Left ventricle myocardium inferior (tissue), 1 donor: ENCODE measurements around the gene ARHGEF2. TPM values are rescaled to one million over a fixed set of nuclear protein-coding genes. Genes with fewer than 3 reads are reported as not detected.
A peak's percentile ranks its signal among the peaks of the same experiment; 100 is the strongest.

Experiments used
- DNase-seq: peaks from one replicate; pipeline ENCODE4 v3.0.0-alpha.2; 2020
- H3K27ac ChIP-seq: fragments of 200-600 bp; replicated peaks from 2 replicates; pipeline ENCODE4 v1.8.0; 2021
- H3K27me3 ChIP-seq: fragments of 200-600 bp; 2 replicates; pipeline ENCODE4 v1.8.0; 2021; ENCODE audit warnings: low read depth
- H3K36me3 ChIP-seq: fragments of 200-600 bp; 2 replicates; pipeline ENCODE4 v1.8.0; 2021
- H3K4me1 ChIP-seq: fragments of 200-600 bp; 2 replicates; pipeline ENCODE4 v1.8.0; 2021
- H3K4me3 ChIP-seq: fragments of 200-600 bp; 2 replicates; pipeline ENCODE4 v1.8.0; 2021; ENCODE audit warnings: mild to moderate bottlenecking, moderate library complexity
- H3K9me3 ChIP-seq: fragments of 200-600 bp; replicated peaks from 2 replicates; pipeline ENCODE4 v1.8.0; 2021
- intact Hi-C: fragments of 100-400 bp; cut with micrococcal nuclease; formaldehyde crosslinking; loops from one replicate; pipeline ENCODE4 v1.11.0; 2022
- total RNA-seq: library from RNA; stranded (reverse); fragmentation: NEBNext Ultra II Directional; extraction: Animal tissue kit (Norgen Biotek cat#: 25700); gene quantifications from one replicate; pipeline ENCODE4 v1.2.1, GENCODE V29; 2021
- TF ChIP-seq, protein P1 (sequence below): fragments of 200-600 bp; IDR thresholded peaks from 2 replicates; pipeline ENCODE4 v1.8.0; 2021; ENCODE audit warnings: antibody characterized with exemption, mild to moderate bottlenecking, borderline replicate concordance
- donor health status: DM: no; HTN: yes; CAD: no; lungs with severe emphysema.

Gene ARHGEF2
- total RNA-seq, 1 donor from 2014 or later, result 69.3 TPM

DNA sequence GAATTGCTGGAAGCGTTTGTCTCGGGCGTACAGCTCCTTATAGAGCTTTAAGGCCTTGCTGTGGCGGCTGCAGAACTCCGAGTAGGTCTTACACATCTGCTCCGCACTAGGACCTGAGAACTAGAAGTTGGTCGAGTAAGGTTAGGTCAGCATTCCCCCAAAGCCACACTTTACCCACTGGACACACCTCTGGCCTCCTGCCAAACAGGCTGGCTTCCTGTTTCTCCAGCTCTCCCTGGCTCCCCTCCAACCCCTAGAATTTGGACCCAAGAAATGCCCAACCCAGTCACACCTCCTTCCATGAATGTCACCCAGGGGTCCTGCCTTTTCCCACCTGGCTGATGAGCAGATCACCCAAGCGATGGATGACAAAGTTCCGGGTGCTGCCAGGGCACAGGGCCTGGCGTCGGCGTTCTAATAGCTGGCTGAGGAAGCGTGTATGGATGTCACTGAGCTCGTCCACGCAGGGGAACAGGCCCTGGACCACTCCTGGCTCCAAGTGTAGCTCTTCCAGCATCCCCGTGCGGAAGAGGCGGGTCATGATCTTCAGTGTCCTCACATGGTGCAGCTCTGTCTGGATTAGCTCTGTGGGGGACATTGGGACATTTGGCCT, 15.6 kb downstream of the ARHGEF2 start:
- H3K27ac ChIP-seq, result peak overlapping the region; percentile 74
- peak overlapping the region; percentile 23 for H3K4me3 ChIP-seq
- no peaks in the 10 kb centered on the region for H3K27me3 ChIP-seq
- H3K9me3 ChIP-seq, result no peaks in the 10 kb centered on the region
- intact Hi-C loops, result no loop called here
- peaks cover 97% of the 10 kb centered on the region for H3K36me3 ChIP-seq
- peaks cover 79% of the 10 kb centered on the region for H3K4me1 ChIP-seq
- TF ChIP-seq, protein P1, sequence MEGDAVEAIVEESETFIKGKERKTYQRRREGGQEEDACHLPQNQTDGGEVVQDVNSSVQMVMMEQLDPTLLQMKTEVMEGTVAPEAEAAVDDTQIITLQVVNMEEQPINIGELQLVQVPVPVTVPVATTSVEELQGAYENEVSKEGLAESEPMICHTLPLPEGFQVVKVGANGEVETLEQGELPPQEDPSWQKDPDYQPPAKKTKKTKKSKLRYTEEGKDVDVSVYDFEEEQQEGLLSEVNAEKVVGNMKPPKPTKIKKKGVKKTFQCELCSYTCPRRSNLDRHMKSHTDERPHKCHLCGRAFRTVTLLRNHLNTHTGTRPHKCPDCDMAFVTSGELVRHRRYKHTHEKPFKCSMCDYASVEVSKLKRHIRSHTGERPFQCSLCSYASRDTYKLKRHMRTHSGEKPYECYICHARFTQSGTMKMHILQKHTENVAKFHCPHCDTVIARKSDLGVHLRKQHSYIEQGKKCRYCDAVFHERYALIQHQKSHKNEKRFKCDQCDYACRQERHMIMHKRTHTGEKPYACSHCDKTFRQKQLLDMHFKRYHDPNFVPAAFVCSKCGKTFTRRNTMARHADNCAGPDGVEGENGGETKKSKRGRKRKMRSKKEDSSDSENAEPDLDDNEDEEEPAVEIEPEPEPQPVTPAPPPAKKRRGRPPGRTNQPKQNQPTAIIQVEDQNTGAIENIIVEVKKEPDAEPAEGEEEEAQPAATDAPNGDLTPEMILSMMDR, result no peak
- no peak for DNase-seq

DNA sequence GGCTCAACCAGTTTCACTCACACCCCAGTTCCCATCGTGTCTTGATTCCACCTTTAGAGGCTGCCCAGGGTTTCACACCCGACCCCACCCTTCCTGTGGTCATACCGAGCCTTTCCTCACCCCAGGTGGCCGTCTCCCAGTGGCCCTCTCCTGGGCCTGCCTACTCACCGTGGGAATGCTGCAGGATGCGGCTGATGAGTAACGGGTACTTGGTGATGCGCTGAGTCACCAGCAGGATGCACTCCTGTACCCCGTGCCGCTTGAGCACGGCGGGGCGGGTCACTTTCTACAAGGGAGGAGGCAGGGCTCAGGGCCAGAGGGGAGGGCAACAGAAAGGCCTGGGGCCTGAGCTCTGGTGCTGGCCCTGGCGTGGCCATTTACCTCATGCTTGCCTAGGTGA, 16.4 kb downstream of the ARHGEF2 start:
- peak; percentile 65 for DNase-seq
- Histone ChIP-seq H3K9me3 (no peaks in the 10 kb centered on the region), H3K27ac (peak overlapping the region; percentile 74), H3K27me3 (no peaks in the 10 kb centered on the region), H3K4me1 (peaks cover 71% of the 10 kb centered on the region), H3K4me3 (peak overlapping the region; percentile 23), H3K36me3 (peaks cover 99% of the 10 kb centered on the region)
- intact Hi-C loops, result no loop called here
- TF ChIP-seq, protein P1, result peak; percentile 45

DNA sequence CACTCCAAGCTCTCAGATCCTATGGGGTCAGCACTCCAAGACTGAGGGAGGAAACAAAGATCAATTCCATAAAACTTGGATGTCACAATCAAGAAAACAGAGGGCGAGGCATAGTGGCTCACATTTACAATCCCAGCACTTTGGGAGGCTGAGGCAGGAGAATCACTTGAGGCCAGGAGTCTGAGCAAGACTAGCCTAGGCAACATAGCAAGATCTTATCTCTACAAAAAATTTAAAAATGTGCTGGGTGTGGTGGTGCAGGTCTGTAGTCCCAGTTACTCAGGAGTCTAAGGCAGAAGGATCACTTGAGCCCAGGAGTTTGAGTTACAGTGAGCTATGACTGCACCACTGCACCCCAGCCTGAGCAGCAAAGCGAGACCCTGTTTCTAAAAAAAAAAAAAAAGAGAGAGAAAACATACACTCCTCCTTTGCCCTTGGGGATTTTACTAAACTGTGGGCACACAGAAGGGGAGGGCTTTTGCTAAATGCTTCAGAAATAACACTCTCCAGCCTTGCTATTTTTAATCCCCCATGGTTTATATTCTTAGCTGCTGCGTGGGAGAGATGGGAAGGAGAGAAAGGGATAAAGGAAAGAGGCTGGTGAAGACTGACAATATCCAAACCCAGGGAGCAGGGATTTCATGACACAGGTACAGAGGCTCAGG, 18.1 kb downstream of the ARHGEF2 start:
- H3K36me3 ChIP-seq, result peaks cover 99% of the 10 kb centered on the region
- H3K27ac ChIP-seq, result peak overlapping the region; percentile 74
- no peaks in the 10 kb centered on the region for H3K27me3 ChIP-seq
- intact Hi-C loops, result no loop called here
- H3K4me3 ChIP-seq, result peak overlapping the region; percentile 25
- TF ChIP-seq, protein P1, result no peak
- peaks cover 54% of the 10 kb centered on the region for H3K4me1 ChIP-seq
- DNase-seq, result no peak
- no peaks in the 10 kb centered on the region for H3K9me3 ChIP-seq

DNA sequence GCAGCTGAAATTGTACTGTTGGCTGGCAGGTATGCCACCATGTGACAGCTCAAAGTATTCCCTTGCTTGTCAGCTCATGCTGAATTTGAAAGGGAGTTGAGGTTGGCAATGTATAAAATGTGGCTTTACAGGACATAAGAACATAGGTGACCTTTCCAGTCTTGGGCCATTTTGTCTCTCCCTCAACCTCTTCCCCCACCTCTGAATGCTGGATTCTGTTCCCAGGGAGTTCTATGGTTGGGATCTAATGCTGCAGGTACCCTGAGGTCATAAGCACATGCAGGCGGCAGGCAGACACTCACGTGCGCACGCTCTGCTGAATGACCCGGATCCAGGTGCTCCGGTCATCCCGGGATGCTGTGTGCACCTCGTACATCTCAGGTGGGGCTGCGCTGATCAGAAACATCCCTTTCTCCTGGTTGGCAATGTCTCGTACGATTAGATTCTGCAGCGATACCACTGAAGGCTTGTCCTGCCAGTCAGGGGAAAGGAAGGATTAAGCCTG, 20.9 kb downstream of the ARHGEF2 start:
- no peaks in the 10 kb centered on the region for H3K9me3 ChIP-seq
- peaks cover 32% of the 10 kb centered on the region for H3K4me1 ChIP-seq
- peaks cover 99% of the 10 kb centered on the region for H3K36me3 ChIP-seq
- H3K4me3 ChIP-seq, result no peak overlapping the region
- TF ChIP-seq, protein P1, result no peak
- no peak overlapping the region for H3K27ac ChIP-seq
- H3K27me3 ChIP-seq, result no peaks in the 10 kb centered on the region
- no peak for DNase-seq
- intact Hi-C loops, result no loop called here

DNA sequence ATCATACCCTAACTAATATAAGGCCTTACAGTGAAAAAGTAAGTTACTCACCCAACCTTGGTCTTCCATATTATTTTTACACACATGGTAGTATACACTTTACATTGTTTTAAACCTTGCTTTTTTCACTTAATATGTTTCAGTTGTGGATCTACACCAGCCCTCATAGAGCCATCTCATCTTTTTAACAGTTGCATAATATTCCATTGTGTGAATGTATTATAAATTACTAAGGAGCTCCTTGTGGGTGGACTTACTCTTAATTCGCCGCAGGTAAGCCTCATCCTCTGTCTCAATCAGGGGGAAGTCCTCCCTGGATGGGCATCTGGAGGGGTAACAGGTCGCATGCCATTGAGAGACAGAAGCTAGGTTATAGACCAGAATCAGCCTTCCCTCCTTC, 23.7 kb downstream of the ARHGEF2 start:
- H3K27me3 ChIP-seq, result no peaks in the 10 kb centered on the region
- H3K4me3 ChIP-seq, result no peak overlapping the region
- peaks cover 99% of the 10 kb centered on the region for H3K36me3 ChIP-seq
- H3K4me1 ChIP-seq, result peaks cover 4% of the 10 kb centered on the region
- TF ChIP-seq, protein P1, result no peak
- no peak overlapping the region for H3K27ac ChIP-seq
- no peak for DNase-seq
- H3K9me3 ChIP-seq, result no peaks in the 10 kb centered on the region
- intact Hi-C loops, result no loop called here
